B cell (primary cell): ENCODE results near the gene GPC5. TPM values are rescaled to one million over a fixed set of nuclear protein-coding genes. Genes with fewer than 3 reads are reported as not detected.

Experiments
- ATAC-seq: fragments of 200-7000 bp; cut with Tn5 transposase; one replicate; pipeline ENCODE4 v1.10.0; 2021; ENCODE audit warnings: low read depth, mild to moderate bottlenecking, moderate number of reproducible peaks, moderate library complexity
- CTCF ChIA-PET: fragments of 350-600 bp; sonication (Branson Sonifier 250); formaldehyde crosslinking; loops from one replicate; lab custom pipeline; 2021; ENCODE audit warnings: antibody characterized with exemption, inconsistent platforms; lab: Charles Lee
- POLR2A ChIA-PET: fragments of 350-600 bp; sonication (Branson Sonifier 250); formaldehyde crosslinking; loops from one replicate; lab custom pipeline; 2021; ENCODE audit warnings: antibody characterized with exemption; lab: Charles Lee
- DNase-seq: peaks from one replicate; pipeline ENCODE4 v3.0.0; 2013
- H2AFZ ChIP-seq: 2 replicates; pipeline ENCODE4 v1.6.1; 2012; ENCODE audit warnings: mild to moderate bottlenecking, low read depth, low read length; ENCODE audit not compliant: insufficient read depth, poor library complexity, severe bottlenecking
- H3K27ac ChIP-seq, 2 donors: 1 replicate in 1 of 2; 2 replicates in 1 of 2; pipeline ENCODE4 v1.5.1; 2012 to 2013; ENCODE audit warnings: low read length in 2 of 2, mild to moderate bottlenecking in 2 of 2, moderate library complexity in 1 of 2
- H3K27me3 ChIP-seq, 4 experiments: fragments of 200-600 bp in 1 of 4; sonication (generic) in 1 of 4; replicated peaks in 1 of 4; 1 replicate in 2 of 4; 2 replicates in 2 of 4; pipeline versions ENCODE4 v1.6.1 to v1.7.0; 2013 to 2016; ENCODE audit warnings: low read length in 3 of 4, mild to moderate bottlenecking in 2 of 4, mixed read lengths in 1 of 4, moderate library complexity in 1 of 4; ENCODE audit not compliant: insufficient read depth in 4 of 4, control insufficient read depth in 3 of 4; ENCODE audit errors: control extremely low read depth in 1 of 4
- H3K36me3 ChIP-seq, 2 experiments: replicated peaks in 1 of 2; 1 replicate in 1 of 2; 2 replicates in 1 of 2; pipeline versions ENCODE4 v1.6.1 to v1.7.1; 2013; ENCODE audit warnings: low read length in 1 of 2; ENCODE audit not compliant: insufficient read depth in 2 of 2, control insufficient read depth in 1 of 2; ENCODE audit errors: control extremely low read depth in 1 of 2, extremely low read depth in 1 of 2
- H3K4me1 ChIP-seq, 2 donors: fragments of 200-600 bp in 1 of 2; sonication (generic) in 1 of 2; 1 replicate in 1 of 2; 2 replicates in 1 of 2; pipeline versions ENCODE4 v1.5.1 to v1.6.1; 2013 to 2017; ENCODE audit warnings: low read length in 2 of 2; ENCODE audit not compliant: control insufficient read depth in 2 of 2, insufficient read depth in 2 of 2
- H3K4me2 ChIP-seq: replicated peaks from 2 replicates; pipeline ENCODE3; 2012; ENCODE audit warnings: mild to moderate bottlenecking, low read depth, low read length; ENCODE audit not compliant: poor library complexity, severe bottlenecking
- H3K4me3 ChIP-seq, 5 experiments: fragments of 200-600 bp in 1 of 5; sonication (generic) in 1 of 5; 1 replicate in 3 of 5; 2 replicates in 2 of 5; pipeline versions ENCODE4 v1.5.1 to v1.7.0; 2011 to 2016; ENCODE audit warnings: low read length in 4 of 5, mild to moderate bottlenecking in 4 of 5, low read depth in 2 of 5, control low read depth in 1 of 5, moderate library complexity in 1 of 5; ENCODE audit not compliant: insufficient read depth in 1 of 5; ENCODE audit errors: control extremely low read depth in 1 of 5, extremely low read depth in 1 of 5
- H3K79me2 ChIP-seq: fragments of 200-600 bp; sonication (generic); one replicate; pipeline ENCODE4 v1.6.0; 2016; ENCODE audit warnings: low read length; ENCODE audit not compliant: control insufficient read depth, insufficient read depth
- H3K9ac ChIP-seq: fragments of 200-600 bp; sonication (generic); 2 replicates; pipeline ENCODE4 v1.6.1; 2017; ENCODE audit warnings: mild to moderate bottlenecking, low read length, moderate library complexity
- H3K9me3 ChIP-seq, 3 donors: one replicate each; pipeline versions ENCODE4 v1.6.1 to v1.7.1; 2013; ENCODE audit warnings: low read length in 2 of 3; ENCODE audit not compliant: control insufficient read depth in 2 of 3, insufficient read depth in 1 of 3; ENCODE audit errors: control extremely low read depth in 1 of 3
- H4K20me1 ChIP-seq: 2 replicates; pipeline ENCODE4 v1.6.0; 2012; ENCODE audit warnings: mild to moderate bottlenecking, low read length; ENCODE audit not compliant: insufficient read depth, control insufficient read depth, poor library complexity, severe bottlenecking
- H3K27ac Mint-ChIP-seq: one replicate; pipeline ENCODE4 v1.8.0; 2021; ENCODE audit warnings: mixed read lengths
- H3K27me3 Mint-ChIP-seq: one replicate; pipeline ENCODE4 v1.8.0; 2021; ENCODE audit warnings: mixed read lengths
- H3K4me1 Mint-ChIP-seq: one replicate; pipeline ENCODE4 v1.8.0; 2021; ENCODE audit warnings: mixed read lengths
- H3K4me3 Mint-ChIP-seq: one replicate; pipeline ENCODE4 v1.8.0; 2021; ENCODE audit warnings: mixed read lengths
- H3K9me3 Mint-ChIP-seq: one replicate; pipeline ENCODE4 v1.8.0; 2022; ENCODE audit warnings: mixed read lengths; ENCODE audit not compliant: insufficient read depth
- EZH2 ChIP-seq: IDR thresholded peaks from 2 replicates; pipeline ENCODE4 v1.6.1; 2012; ENCODE audit warnings: borderline replicate concordance, low read depth, mild to moderate bottlenecking, moderate library complexity, low read length; ENCODE audit not compliant: insufficient read depth, poor library complexity, severe bottlenecking
- WGBS: methylation state at CpG from one replicate; pipeline ENCODE4 v1.1.5; 2013; ENCODE audit warnings: missing lambda C conversion rate; ENCODE audit not compliant: insufficient coverage; 5-methylcytosine and 5-hydroxymethylcytosine counted together
- intact Hi-C: fragments of 100-400 bp; cut with micrococcal nuclease; formaldehyde crosslinking; loops from one replicate; pipeline ENCODE4 v1.10.0; 2022
- polyA plus RNA-seq: library from polyadenylated mRNA; depleted of rRNA; stranded (reverse); fragments of >200 nt; gene quantifications from 2 replicates; pipeline ENCODE4 v1.2.3, GENCODE V29; 2012
- total RNA-seq, 2 donors: library from RNA; stranded (reverse); fragments of 120-200 nt in 1 of 2; gene quantifications; 1 replicate in 1 of 2; 2 replicates in 1 of 2; pipeline versions ENCODE4 v1.2.3 to v1.2.4, GENCODE V29; 2013 to 2022
- TF ChIP-seq, protein P1 (sequence below): fragments of 200-600 bp; IDR thresholded peaks from one replicate; pipeline ENCODE4 v1.8.0; 2022; ENCODE audit warnings: antibody characterized with exemption, mild to moderate bottlenecking

GPC5 gene
- total and polyA plus RNA-seq, 2 donors (not counting 1 experiment from before 2014, with no cell fraction given) = 0.15 to 0.30 TPM

DNA sequence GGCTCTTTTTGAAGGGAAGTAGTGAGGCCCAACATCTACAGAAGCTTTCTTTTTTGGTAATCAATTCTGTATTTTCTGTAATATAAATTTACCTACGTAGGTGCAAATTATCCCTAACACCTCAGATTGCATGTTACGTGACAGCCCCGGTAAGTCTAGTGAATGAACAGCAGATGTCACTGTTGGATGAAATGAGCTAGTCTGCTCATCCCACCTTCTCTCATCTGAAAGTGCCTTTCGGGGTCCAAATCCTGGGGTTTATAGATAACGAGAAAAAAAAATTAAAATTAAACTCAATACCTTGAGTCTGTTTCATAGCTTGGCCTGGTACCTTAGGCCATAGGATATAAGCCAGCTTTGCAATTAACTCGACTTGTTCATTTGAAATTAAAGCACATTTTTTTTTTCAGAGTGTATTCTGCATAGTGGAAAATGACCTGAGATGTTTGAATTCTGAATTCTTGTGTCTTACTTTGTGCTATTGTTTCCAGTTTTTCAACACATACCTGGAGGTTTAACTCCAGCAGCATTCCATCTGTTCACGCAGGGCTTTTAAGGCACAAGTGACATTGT, 548.2 kb downstream of the GPC5 start:
- DNase-seq (no peak), ATAC-seq (no peak)
- Histone ChIP-seq H3K4me1 (no peaks in the 10 kb centered on the region), H2AFZ (no peak overlapping the region), H4K20me1 (no peaks in the 10 kb centered on the region), H3K27ac (no peak overlapping the region), H3K36me3 (no peaks in the 10 kb centered on the region), H3K9ac (no peak overlapping the region), H3K27me3 (no peaks in the 10 kb centered on the region), H3K79me2 (no peaks in the 10 kb centered on the region), H3K9me3 (no peaks in the 10 kb centered on the region), H3K4me3 (no peak overlapping the region), H3K4me2 (no peak overlapping the region)
- H3K4me3 Mint-ChIP-seq = no peak overlapping the region
- no peaks in the 10 kb centered on the region for H3K9me3 Mint-ChIP-seq
- TF ChIP-seq, protein P1, sequence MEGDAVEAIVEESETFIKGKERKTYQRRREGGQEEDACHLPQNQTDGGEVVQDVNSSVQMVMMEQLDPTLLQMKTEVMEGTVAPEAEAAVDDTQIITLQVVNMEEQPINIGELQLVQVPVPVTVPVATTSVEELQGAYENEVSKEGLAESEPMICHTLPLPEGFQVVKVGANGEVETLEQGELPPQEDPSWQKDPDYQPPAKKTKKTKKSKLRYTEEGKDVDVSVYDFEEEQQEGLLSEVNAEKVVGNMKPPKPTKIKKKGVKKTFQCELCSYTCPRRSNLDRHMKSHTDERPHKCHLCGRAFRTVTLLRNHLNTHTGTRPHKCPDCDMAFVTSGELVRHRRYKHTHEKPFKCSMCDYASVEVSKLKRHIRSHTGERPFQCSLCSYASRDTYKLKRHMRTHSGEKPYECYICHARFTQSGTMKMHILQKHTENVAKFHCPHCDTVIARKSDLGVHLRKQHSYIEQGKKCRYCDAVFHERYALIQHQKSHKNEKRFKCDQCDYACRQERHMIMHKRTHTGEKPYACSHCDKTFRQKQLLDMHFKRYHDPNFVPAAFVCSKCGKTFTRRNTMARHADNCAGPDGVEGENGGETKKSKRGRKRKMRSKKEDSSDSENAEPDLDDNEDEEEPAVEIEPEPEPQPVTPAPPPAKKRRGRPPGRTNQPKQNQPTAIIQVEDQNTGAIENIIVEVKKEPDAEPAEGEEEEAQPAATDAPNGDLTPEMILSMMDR = no peak
- no peak for TF ChIP-seq EZH2
- WGBS = no CpG with 5 or more reads among the region's 7 CpGs
- H3K27ac Mint-ChIP-seq = no peak overlapping the region
- no peaks in the 10 kb centered on the region for H3K27me3 Mint-ChIP-seq
- ChIA-PET CTCF (no interaction called here), POLR2A (no interaction called here)
- H3K4me1 Mint-ChIP-seq = no peaks in the 10 kb centered on the region
- intact Hi-C loops = no loop called here

DNA sequence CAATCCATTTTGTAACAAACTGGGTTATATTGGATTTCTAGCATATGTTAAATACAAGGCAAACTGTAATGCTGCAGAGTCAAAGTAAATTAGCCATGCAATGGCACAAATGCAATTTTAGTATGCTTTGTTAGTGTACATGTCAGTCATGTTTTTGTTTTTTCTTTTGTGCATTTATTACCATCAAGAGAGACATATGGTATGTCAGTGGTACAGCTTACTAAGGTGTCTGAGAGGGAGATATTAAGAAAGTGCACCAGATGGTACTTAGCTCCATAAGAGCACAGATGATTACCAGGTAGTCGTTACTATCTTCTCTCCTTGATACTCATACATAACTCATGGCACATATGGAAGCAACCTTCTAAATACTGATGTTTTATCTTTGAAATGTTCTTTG, 550.3 kb downstream of the GPC5 start:
- H3K9ac ChIP-seq = no peak overlapping the region
- no peaks in the 10 kb centered on the region for H3K36me3 ChIP-seq
- no peaks in the 10 kb centered on the region for H3K4me1 ChIP-seq
- no peak for DNase-seq
- H3K27ac Mint-ChIP-seq = no peak overlapping the region
- H3K4me3 ChIP-seq = no peak overlapping the region
- TF ChIP-seq, protein P1 = no peak
- TF ChIP-seq EZH2 = no peak
- H3K9me3 ChIP-seq = no peaks in the 10 kb centered on the region
- POLR2A ChIA-PET = no interaction called here
- H3K79me2 ChIP-seq = no peaks in the 10 kb centered on the region
- CTCF ChIA-PET = no interaction called here
- no peak for ATAC-seq
- no peaks in the 10 kb centered on the region for H3K27me3 ChIP-seq
- no peak overlapping the region for H3K4me2 ChIP-seq
- no peaks in the 10 kb centered on the region for H3K4me1 Mint-ChIP-seq
- WGBS = no CpG with 5 or more reads among the region's 1 CpG
- H3K4me3 Mint-ChIP-seq = no peak overlapping the region
- no peak overlapping the region for H2AFZ ChIP-seq
- H3K27me3 Mint-ChIP-seq = no peaks in the 10 kb centered on the region
- H4K20me1 ChIP-seq = no peaks in the 10 kb centered on the region
- no peaks in the 10 kb centered on the region for H3K9me3 Mint-ChIP-seq
- intact Hi-C loops = no loop called here
- H3K27ac ChIP-seq = no peak overlapping the region
